Measurements from ENCODE around the gene ASPSCR1.

GRCh38 chr17:82007495-82008257 lies 30.2 kb downstream of the ASPSCR1 start:
- TF ChIP-seq, protein P1, sequence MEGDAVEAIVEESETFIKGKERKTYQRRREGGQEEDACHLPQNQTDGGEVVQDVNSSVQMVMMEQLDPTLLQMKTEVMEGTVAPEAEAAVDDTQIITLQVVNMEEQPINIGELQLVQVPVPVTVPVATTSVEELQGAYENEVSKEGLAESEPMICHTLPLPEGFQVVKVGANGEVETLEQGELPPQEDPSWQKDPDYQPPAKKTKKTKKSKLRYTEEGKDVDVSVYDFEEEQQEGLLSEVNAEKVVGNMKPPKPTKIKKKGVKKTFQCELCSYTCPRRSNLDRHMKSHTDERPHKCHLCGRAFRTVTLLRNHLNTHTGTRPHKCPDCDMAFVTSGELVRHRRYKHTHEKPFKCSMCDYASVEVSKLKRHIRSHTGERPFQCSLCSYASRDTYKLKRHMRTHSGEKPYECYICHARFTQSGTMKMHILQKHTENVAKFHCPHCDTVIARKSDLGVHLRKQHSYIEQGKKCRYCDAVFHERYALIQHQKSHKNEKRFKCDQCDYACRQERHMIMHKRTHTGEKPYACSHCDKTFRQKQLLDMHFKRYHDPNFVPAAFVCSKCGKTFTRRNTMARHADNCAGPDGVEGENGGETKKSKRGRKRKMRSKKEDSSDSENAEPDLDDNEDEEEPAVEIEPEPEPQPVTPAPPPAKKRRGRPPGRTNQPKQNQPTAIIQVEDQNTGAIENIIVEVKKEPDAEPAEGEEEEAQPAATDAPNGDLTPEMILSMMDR (IDR thresholded peaks at IDR 0.05), result no peak
- TF ChIP-seq POLR2A (IDR thresholded peaks at IDR 0.05), result no peak

Data from body of pancreas (tissue), 4 donors.